Panc1 (cell line): ENCODE data around the gene CUL4A.

Experiments
- CTCF ChIP-seq: fragments of 450-650 bp; IDR thresholded peaks from 2 replicates; pipeline ENCODE4 v1.5.1; 2017; ENCODE audit warnings: mild to moderate bottlenecking
- POLR2AphosphoS5 ChIP-seq: IDR thresholded peaks from 2 replicates; pipeline ENCODE4 v1.6.1; 2012; ENCODE audit warnings: mild to moderate bottlenecking, low read depth, low read length, moderate library complexity
- SIN3A ChIP-seq: IDR thresholded peaks from 2 replicates; pipeline ENCODE4 v1.6.1; 2012; ENCODE audit warnings: low read depth, mild to moderate bottlenecking, low read length, moderate library complexity, borderline replicate concordance; ENCODE audit not compliant: insufficient read depth
- TCF7L2 ChIP-seq: IDR thresholded peaks from 2 replicates; pipeline ENCODE4 v1.6.1; 2011; ENCODE audit warnings: mild to moderate bottlenecking, low read depth, low read length, inconsistent platforms

- TF ChIP-seq POLR2AphosphoS5: no peak
- TF ChIP-seq CTCF: no peak
- TF ChIP-seq SIN3A: no peak
- TF ChIP-seq TCF7L2: no peak
These were observed 49.7 kb upstream of the CUL4A start for GRCh38 chr13:113159701-113160100.
